Limb (tissue), 2 donors: ENCODE data around the gene RTN4RL1.

ENCODE experiments used
- DNase-seq, 2 donors: peaks; one replicate each; pipeline ENCODE4 v3.0.0-alpha.2; 2016; ENCODE audit errors: extremely low spot score in 2 of 2

Gene RTN4RL1

DNA sequence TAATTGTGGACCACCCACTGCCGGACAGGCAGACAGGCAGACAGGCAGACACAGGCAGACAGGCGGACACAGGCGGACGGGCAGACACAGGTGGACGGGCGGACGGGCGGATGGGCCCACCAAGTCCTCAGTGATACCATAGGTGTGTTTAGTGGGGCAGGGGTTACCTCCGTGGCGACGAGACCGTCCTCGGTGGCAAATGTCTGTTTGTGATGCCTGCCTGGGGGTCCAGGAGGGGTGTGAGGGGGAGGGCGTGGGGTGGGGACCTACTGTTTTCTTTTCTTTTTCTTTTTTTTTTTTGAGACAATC lies 76.7 kb downstream of the RTN4RL1 start:
- no peak for DNase-seq

DNA sequence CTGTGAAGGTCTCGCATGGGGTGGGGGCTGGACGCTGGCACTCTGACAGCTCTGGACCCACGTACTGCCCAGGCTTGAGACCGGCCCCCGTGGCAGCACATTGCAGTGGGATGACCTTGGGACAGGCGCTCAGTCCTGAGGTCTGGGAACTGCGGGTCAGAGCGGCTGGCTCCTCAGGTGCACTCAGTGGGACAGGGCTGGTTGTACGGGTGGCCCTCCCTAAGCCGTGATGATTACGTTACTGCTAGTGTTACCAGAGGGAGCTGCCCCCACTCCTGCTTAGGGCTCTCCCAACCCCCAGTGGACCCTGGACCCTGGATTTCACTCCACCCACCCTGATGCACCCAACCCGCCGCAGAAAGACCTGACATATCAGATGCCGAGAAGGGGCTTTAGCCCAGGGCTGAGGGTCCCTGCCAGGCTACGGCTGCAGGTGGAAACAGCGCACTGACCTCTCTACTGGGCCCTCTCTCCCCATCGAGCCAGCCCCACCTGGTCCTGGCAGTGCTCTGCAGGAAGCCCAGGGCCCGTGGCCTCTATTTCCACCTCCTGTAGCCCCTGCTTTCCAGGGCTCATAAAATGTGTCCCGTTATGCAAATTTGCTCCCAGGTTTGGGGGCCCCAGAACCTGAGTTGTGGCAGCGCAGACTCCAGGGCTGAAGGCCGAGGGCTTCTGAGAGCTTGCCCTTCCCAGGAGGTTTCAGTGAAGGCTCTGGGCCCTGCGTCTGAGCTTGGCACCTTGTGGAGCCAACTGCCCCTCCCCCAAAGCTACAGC lies 77.2 kb downstream of the RTN4RL1 start:
- no peak for DNase-seq

DNA sequence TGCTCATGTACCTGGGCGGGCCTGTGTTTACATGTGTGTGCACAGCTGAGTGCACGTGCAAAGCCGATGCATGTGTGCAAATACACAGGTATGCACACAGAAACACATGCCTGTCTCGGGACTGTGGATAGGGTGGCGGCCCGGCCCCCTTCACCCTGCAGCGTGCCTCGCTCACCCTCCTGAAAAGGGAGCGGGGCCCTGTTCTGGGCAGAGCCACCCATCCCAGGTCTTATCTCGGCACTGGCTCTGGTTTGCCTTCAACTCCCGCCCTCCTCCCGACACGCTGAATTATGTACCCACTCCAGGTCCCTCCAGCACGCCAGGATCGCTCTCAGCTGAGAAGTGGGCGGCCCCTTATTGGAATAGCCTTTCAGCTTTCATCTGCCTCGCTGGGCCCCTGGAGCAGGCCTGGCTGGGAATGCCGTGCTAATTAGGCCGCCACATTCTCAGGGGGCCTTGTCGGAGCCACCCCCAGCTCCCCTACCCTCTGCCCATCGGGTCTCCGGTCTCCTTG lies 77.8 kb downstream of the RTN4RL1 start:
- DNase-seq: no peak

DNA sequence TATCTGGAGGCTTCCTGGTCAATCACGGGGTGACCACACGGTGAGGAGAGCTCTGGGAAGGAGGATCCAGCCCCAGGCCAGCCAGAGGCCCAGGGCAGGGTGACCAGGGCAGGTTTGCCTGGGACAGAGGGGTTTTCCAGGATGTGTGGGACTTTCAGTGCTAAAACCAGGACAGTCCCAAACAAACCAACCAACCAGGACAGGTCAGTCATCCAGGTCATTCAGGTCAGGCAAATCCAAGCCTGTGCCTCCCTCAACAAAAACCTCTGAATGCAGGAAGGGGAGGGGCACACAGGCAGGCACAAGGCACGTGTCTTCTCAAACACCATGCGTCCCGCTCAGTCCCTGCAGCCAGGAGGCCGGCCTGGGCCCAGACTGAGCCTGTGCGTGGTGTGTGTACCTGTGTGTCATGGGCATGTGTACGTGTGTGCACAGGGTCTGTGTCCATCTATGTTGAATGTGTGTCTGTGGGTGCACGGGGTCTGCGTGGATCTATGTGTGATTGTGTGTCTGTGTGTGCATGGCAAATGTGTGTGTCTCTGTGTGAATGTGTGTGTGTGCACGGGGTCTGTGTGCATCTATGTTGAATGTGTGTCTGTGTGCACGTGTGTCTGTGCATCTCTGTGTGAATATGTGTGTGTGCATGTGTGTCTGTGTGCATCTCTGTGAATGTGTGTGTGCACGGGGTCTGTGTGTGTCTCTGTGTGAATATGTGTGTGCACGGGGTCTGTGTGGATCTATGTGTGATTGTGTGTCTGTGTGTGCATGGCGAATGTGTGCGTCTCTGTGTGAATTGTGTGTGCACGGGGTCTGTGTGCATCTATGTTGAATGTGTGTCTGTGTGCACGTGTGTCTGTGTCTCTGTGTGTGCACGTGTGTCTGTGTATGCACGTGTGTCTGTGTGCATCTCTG lies 78.9 kb downstream of the RTN4RL1 start:
- no peak for DNase-seq

DNA sequence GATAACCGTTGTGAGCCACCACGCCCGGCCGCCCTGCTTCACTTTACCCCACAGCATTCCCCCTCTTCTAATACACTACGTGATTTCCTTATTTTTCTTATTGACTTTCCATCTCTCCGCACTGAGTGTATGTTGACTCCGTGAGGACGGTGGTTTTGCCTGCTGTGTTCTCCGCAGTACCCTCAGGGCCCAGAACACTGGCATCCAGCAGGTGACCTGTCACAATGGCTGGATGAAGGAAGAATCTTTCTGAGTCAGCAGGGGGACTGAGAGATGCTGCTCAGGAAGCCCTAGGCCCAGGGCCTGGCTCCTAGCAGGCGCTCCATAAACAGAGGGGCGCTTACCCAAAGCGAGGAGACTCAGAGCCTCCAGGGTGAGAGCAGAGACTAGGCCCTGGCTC lies 79.5 kb downstream of the RTN4RL1 start:
- DNase-seq: no peak

DNA sequence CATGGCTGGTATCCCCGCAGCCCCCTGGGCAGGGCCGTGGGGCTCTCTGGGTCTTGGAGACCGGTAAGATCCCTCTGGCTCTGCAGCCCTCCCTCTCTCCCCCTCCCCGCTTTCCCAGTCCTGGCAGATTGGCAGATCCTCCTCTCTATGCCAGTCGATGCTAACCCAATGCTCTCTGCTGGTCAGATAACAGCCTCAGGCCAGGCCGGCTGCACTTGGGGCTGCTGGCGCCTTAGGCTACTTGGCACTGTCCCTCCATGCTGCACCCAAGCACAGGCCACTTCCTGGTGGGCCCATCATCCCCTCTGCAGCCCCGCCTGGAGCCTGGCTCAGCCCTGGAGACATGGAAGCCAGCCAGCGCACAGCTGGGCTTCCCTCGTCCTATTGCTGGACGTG lies 81.7 kb downstream of the RTN4RL1 start:
- no peak for DNase-seq

DNA sequence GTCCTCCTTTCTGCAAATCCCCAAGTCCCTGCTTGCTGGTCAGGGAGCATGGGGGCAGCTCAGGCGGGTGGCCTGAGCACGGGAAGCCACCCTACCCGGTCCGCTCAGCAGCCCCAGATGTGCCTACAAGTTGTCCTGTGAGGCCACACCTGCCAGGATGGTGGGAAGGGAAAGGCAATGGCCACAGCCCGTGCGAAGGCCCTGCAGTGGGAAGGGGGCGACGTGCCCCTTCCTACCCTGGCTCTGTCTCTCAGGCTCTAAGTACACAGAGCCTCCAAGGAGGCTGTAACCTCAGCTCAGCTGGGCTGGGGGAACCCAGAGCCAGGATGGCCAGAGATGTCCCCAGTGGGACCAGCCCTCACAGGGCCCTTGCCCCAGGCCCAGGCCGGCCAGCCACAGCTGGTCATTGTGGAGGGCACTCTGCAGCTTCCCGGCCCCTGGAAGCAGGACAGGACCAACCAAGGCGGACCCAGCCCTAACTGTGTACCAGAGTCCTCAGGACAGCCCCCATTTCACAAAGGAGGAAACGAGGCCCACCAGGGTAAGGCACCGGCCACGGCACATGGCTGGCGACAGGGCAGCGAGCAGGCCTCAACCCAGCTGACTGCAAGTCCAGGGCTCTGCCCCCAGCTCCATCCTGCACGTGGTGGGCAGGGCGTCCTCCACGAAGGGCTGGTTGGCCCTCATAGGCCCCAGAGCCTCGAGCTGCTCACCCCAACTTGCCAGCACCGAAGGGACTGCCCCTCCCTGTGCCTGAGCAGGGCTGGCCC lies 82.3 kb downstream of the RTN4RL1 start:
- no peak for DNase-seq

DNA sequence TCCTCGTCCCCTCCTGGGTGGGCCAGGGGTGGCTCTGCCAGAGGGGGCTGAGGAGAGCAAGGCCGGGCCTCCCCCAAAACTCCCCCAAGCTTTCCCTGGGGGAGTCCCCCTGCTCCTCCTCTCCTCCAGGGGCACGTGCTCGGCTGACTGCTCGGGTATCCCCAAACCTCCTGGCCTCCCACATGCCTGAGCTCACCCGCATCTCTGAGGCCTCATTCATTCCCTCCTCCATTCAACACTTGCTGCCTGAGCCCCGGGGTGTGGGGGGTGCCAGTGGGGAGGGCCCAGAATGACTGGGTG lies 83.1 kb downstream of the RTN4RL1 start:
- no peak for DNase-seq

DNA sequence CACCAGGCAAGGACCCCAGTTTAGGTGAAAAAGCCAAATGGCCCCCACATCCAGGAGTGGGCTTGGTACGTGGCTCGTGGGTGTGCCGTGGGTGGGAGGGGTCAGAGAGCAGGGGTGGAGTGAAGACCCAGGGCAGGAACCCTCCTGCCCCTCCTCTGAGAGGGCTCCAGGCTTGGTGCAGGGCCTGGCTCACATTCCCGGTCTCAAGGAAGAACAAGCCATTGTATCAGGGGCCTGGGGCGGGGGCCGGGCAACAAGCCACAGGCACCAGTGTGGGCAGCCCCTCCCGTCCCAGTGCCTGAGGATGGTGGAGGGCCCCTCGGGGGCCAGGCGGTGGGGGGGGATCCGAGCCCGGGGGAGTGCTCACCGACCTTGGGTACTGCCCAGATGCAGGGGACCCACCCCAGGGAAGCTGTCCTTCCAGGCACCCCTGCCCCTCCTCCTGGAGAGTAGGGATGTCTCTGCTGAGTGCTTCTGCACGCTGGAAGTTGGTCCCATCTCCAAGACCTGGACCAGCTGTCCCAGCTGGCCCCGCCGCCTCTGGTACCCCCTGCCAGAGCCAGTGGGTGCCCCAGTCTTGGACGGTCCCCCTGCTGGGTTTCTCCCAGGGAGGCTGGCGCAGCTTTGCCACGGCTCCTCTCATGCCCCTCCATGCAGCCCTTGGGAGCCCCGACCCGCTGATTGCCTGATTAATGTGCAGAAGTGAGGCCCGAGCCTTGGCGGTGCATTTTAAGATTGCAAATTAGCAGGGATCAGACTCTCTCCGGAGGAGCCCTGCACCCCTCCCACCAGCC lies 83.7 kb downstream of the RTN4RL1 start:
- no peak for DNase-seq

DNA sequence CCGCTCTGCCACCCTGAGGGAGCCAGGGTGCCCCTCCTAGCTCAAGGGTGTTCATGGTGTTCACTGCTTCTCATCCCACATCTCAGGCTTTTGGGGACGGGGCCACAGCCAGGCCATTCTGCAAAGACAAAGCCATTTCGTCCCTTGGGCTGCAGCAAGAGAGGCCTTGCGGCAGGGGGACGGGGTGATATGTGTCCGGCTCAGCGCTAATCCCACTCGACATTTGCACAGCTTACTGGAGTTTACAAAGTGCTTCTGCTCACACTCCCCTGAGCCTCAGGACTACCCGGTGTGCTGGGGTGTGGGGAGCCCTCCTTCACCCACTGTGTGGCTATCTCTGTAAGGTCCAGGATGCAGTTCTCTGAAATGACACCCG lies 84.3 kb downstream of the RTN4RL1 start:
- DNase-seq: no peak

DNA sequence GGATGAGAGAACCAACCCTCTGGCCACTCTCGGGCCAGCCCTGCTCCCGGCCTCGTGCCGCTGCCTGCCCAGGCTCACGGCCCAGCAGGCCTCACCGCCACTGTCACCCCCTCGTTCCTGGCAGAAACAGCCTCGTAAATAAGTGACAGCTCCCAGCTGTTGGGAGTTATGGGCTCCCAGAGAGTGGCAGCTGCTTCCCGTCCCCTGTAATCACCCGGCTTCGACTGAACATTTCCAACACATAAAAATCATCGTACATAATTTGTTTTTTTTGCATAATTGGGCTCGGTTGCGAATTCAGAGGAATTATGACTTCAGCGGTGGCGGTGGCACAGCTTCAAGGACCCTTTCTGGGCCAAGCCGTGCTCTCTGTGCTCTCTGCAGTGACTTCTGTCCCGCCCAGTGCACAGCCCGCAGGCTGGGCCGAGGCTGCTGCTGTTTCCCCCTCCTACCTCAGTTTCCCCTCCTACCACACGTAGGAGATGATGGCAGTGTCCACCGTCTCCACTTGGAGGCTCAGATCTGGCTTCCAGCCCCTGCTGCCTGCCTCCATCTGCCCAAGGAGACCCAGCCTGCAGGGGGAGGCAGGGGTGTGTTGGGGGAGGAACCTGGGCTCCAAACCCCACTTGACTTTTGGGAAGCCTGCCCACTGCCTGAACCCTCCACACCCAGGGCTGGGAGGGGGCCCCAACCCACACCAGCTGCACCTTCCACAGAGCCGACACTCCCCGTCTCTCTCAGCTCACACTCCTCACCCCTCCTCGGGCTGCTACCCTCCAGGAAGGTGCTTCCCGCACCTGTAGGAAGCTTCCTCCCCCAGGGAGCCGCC lies 84.9 kb downstream of the RTN4RL1 start:
- DNase-seq: peak in 1 of 2 donors; percentile 63

DNA sequence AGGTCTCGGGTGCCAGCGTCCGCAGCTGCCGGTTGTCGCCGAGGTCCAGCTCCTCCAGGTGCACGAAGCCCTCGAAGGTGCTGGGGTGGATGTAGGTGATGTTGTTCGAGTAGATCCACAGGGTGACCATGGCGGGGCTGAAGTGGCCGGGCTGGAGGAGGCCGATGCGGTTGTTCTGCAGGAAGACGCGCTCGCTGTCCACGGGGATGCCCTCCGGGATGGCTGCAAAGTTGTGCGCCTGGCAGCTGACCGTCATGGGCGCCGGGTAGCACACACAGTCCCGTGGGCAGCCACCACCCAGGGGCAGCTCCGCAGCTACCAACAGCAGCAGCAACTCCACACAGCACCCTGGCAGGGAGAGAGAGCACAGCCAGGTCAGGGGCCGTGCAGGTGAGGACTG lies 87.7 kb downstream of the RTN4RL1 start:
- DNase-seq: no peak

DNA sequence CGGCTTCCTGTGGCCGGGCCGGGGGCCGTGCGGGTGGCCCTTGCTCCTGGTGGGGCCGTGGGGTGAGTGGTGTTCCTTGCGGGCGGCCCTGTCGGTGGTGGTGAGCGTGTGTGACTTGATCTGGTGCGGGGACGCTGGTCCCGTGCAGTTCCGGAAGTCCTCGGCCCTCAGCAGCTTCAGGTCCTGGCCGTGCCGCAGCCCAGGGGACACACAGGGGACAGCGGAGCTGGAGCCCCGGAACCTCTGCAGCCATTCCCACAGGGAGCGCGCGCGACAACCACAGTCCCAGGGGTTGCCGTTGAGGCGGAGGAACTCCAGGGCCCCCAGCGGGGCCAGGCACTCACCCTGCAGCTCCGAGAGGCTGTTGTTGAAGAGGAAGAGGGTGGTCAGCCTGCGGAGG lies 88.4 kb downstream of the RTN4RL1 start:
- no peak for DNase-seq

DNA sequence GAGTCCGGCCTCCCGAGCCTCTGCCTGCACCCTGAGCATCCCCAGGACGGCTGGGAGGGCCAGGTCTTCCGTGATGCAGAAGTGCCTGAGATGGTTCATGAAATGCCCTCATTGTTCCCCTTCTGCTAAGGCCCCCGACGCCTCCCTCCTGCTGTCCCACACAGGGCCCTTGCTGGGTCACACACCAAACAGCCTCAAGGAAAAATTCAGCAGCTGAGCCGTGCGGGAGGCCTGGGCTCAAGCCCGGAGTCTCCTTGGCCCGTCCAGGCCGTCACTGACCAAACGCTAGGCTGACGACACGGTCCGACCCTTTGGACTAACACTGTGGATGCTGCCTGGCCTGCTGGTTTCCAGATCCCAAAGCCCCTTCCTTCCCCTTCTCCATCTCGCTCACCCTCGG lies 90.2 kb downstream of the RTN4RL1 start:
- DNase-seq: no peak

DNA sequence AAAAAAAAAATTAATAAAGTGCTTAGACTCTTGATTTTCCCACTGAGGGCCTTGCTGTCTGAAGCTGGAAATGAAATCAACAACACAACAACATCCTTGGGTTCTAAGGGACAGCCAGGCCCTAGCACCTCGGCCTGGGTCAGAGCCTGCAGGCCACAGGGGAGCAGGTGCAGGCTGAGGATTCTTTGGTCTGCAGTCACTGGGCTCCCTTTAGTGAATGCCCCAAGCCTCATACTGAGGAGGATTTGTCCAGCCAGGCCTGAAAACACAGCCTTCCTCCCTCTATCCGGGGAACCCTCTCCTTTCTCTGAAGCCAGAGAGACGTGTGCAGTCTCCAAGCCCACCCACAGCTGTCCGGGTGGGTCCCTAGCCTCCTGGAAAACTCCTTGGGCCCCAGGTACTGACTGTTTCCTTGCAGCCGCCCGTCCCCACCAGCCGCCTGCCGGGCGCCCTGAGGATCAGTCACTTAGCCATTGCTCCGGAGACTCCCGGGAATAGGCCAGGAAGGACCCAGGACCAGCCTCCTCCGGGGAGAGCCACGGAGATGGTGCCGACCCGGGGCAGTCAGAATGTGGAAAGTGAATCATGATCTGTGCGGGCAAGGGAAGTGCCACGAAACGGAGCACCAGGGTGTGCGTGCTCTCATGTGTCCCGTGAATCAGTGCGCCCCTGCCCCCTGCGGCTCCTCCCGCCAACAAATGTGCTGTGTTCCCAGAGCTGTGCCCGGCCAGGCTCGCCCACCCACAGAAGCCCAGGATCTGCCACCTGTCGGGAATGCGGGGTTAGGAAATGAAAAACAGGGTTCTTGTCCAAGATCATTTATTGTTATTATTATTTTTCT lies 91.0 kb downstream of the RTN4RL1 start:
- no peak for DNase-seq

DNA sequence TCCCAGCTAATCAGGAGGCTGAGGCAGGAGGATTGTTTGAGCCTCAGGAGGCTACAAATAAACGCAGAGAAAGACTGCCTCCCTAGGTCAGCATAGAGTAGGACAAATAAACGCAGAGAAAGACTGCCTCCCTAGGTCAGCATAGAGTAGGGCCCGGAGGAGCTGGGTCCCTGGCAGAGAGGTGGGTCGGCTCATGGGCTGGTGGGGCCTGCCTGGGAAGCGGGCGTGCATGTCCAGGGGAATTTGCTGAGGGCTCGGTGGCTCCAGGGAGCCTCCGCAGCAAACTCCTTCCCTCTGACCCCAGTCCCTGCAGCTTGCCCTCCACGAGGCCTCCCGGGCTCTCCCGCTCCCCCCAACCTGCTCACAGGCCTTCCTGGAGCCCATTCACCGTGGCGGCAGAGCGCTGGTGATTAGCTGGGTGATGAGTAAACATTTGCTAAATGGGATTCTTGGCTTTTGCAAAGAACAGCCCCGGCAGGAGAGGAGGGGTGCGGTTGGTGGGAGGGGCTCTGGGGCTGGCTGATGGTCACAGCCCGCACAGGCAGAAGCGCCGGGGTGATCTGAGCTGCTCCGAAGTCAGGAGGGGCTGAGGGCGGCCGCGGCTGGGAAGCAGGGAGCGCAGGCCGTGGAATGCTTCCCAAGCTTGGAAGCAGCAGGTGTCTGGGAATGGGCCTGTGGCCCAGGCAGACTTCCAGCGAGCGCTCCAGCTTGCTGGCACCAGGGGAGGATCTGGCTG lies 93.1 kb downstream of the RTN4RL1 start:
- DNase-seq: peak; percentile 33 to 68

DNA sequence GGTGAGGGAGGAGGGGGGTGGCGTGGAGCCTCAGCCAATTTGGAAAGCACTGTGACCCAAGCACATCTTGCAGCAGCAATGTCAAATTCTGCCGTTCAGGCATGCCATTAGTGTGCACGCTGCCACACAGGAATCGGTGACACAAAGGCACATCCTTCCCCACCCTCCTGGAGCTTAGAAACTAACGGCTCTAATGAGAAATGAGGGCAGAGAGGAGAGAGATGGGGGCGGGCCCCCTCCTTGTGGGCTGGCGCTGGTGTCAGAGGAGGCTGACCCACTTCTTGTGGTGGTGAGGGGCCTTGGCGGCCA lies 94.8 kb downstream of the RTN4RL1 start:
- DNase-seq: no peak

DNA sequence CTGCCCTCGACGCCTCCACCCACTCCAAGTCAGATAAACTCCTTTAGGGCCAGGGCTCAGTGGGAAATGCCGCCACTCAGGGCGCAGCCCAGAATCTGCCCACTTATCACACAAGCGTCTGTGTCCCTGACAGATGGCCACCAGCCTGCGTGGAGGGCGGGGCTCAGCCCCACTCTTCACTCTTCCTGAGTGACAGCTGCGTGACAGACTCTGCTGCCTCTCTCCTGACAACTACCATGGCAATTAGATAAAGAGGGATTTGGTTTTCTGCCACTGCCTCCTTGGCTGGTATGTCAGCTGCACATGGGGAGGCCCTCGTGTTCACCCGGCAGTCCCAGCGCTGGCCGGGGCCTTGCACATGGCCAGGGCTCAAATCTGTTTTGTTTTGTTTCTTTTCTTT lies 96.2 kb downstream of the RTN4RL1 start:
- DNase-seq: no peak

DNA sequence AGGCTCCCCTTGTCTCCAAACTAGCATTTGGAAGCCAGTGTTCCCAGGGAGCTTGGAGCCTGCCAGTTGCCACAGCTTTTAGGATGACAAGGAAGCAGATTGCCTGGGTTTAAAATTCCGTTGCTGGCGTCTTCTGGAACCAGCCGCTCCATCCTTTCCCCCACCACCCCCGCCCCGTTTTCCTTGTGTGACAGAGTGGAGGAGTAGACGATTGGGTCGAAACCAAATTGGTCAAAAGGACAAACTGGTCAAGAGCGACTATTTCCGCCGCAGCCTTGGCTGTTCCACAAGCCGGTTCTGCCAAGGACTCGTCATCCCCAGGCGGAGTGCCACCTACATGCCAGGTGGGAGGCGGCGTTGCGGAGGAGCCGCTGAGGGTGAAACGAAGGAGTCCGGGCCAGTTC lies 104.2 kb downstream of the RTN4RL1 start:
- no peak for DNase-seq
